NCI-H748 treated with DMSO at 0.1 percent for 48 hours (cell line): ENCODE measurements around the gene PEX12.
"Not testable (repeated sequence)": the region's sequence is repeated elsewhere in the genome, so short reads cannot be mapped to it uniquely, and the experiment has no call there.

Experiments used
- DNase-seq: peaks from one replicate; lab custom pipeline; 2025; lab: John Stamatoyannopoulos, UW

The PEX12 gene

GRCh38 chr17:35535406-35535805, 43.0 kb downstream of the PEX12 start:
- DNase-seq = not testable (repeated sequence)

- DNase-seq = no peak
Measured at GRCh38 chr17:35534576-35535093, 43.7 kb downstream of the PEX12 start.

- no peak for DNase-seq
Measured at GRCh38 chr17:35531160-35531559, 47.2 kb downstream of the PEX12 start.

GRCh38 chr17:35529866-35530265, 48.5 kb downstream of the PEX12 start:
- no peak for DNase-seq

GRCh38 chr17:35529326-35529725, 49.0 kb downstream of the PEX12 start:
- not testable (repeated sequence) for DNase-seq
